Parathyroid adenoma (tissue), 2 donors: ENCODE results near the gene ILF3.
"Not testable (repeated sequence)": the region's sequence is repeated elsewhere in the genome, so short reads cannot be mapped to it uniquely, and the experiment has no call there.

Experiments used
- H2AFZ ChIP-seq: fragments of 300-600 bp; sonication (generic); one replicate; pipeline ENCODE4 v1.7.0; 2017; ENCODE audit warnings: antibody characterized with exemption, mild to moderate bottlenecking
- H3K27ac ChIP-seq: fragments of 300-600 bp; sonication (generic); one replicate; pipeline ENCODE4 v1.7.0; 2017
- H3K27me3 ChIP-seq: fragments of 300-600 bp; sonication (generic); one replicate; pipeline ENCODE4 v1.7.0; 2017; ENCODE audit warnings: low read length; ENCODE audit not compliant: control insufficient read depth, insufficient read depth
- H3K36me3 ChIP-seq: fragments of 300-600 bp; sonication (generic); one replicate; pipeline ENCODE4 v1.7.0; 2017; ENCODE audit warnings: low read length; ENCODE audit not compliant: control insufficient read depth, insufficient read depth
- H3K4me1 ChIP-seq: fragments of 300-600 bp; sonication (generic); one replicate; pipeline ENCODE4 v1.7.0; 2017; ENCODE audit warnings: control low read depth
- H3K4me2 ChIP-seq: fragments of 300-600 bp; sonication (generic); one replicate; pipeline ENCODE4 v1.7.0; 2017; ENCODE audit warnings: low read length
- H3K4me3 ChIP-seq: fragments of 300-600 bp; sonication (generic); one replicate; pipeline ENCODE4 v1.7.0; 2017; ENCODE audit warnings: low read depth, low read length
- H3K79me2 ChIP-seq: fragments of 300-600 bp; sonication (generic); one replicate; pipeline ENCODE4 v1.7.0; 2017; ENCODE audit warnings: control low read depth
- H3K9ac ChIP-seq: fragments of 300-600 bp; sonication (generic); one replicate; pipeline ENCODE4 v1.7.0; 2017; ENCODE audit warnings: mild to moderate bottlenecking
- H3K9me3 ChIP-seq: fragments of 300-600 bp; sonication (generic); one replicate; pipeline ENCODE4 v1.7.0; 2017; ENCODE audit warnings: low read length; ENCODE audit not compliant: control insufficient read depth
- CTCF ChIP-seq: fragments of 300-600 bp; sonication (generic); IDR thresholded peaks from one replicate; pipeline ENCODE4 v1.7.0; 2017; ENCODE audit warnings: antibody characterized with exemption, mild to moderate bottlenecking
- donor health status: primary hyperparathyroidism.

Gene ILF3

GRCh38 chr19:10662384-10663251 is 8.5 kb downstream of the ILF3 start:
- no peak overlapping the region for H2AFZ ChIP-seq
- no peaks in the 10 kb centered on the region for H3K9me3 ChIP-seq
- H3K4me2 ChIP-seq = no peak overlapping the region
- no peak overlapping the region for H3K4me3 ChIP-seq
- no peak overlapping the region for H3K9ac ChIP-seq
- no peak for TF ChIP-seq CTCF
- H3K79me2 ChIP-seq = peaks cover 90% of the 10 kb centered on the region
- H3K4me1 ChIP-seq = peaks cover 19% of the 10 kb centered on the region
- H3K27me3 ChIP-seq = no peaks in the 10 kb centered on the region
- H3K36me3 ChIP-seq = no peaks in the 10 kb centered on the region
- H3K27ac ChIP-seq = no peak overlapping the region

- H3K4me2 ChIP-seq, H3K9me3 ChIP-seq, H3K36me3 ChIP-seq, H3K9ac ChIP-seq, H3K4me3 ChIP-seq, H3K27me3 ChIP-seq, H3K27ac ChIP-seq, H2AFZ ChIP-seq: not testable (repeated sequence)
- Histone ChIP-seq H3K4me1 (peaks cover 19% of the 10 kb centered on the region), H3K79me2 (peaks cover 90% of the 10 kb centered on the region)
Measured at GRCh38 chr19:10663252-10663563, 9.1 kb downstream of the ILF3 start.

- Histone ChIP-seq H3K79me2 (peaks cover 76% of the 10 kb centered on the region), H3K27ac (no peak overlapping the region), H3K9me3 (no peaks in the 10 kb centered on the region), H3K36me3 (no peaks in the 10 kb centered on the region), H2AFZ (no peak overlapping the region), H3K9ac (no peak overlapping the region), H3K4me3 (no peak overlapping the region), H3K4me1 (peaks cover under 1% of the 10 kb centered on the region), H3K27me3 (no peaks in the 10 kb centered on the region), H3K4me2 (no peak overlapping the region)
- TF ChIP-seq CTCF = no peak
Measured at GRCh38 chr19:10667867-10668266, 13.7 kb downstream of the ILF3 start.

GRCh38 chr19:10669246-10669645 is 15.1 kb downstream of the ILF3 start:
- Histone ChIP-seq H2AFZ (no peak overlapping the region), H3K27ac (no peak overlapping the region), H3K4me1 (no peaks in the 10 kb centered on the region), H3K36me3 (no peaks in the 10 kb centered on the region), H3K4me3 (no peak overlapping the region), H3K9me3 (no peaks in the 10 kb centered on the region), H3K79me2 (peaks cover 62% of the 10 kb centered on the region), H3K27me3 (no peaks in the 10 kb centered on the region), H3K4me2 (no peak overlapping the region), H3K9ac (no peak overlapping the region)
- TF ChIP-seq CTCF = no peak

- Histone ChIP-seq H3K36me3 (no peaks in the 10 kb centered on the region), H3K4me2 (no peak overlapping the region), H2AFZ (no peak overlapping the region), H3K9me3 (no peaks in the 10 kb centered on the region), H3K27me3 (no peaks in the 10 kb centered on the region), H3K79me2 (peaks cover 63% of the 10 kb centered on the region), H3K4me1 (no peaks in the 10 kb centered on the region), H3K9ac (no peak overlapping the region), H3K27ac (no peak overlapping the region), H3K4me3 (no peak overlapping the region)
- TF ChIP-seq CTCF = no peak
Measured at GRCh38 chr19:10670182-10670581, 16.0 kb downstream of the ILF3 start.
